Colonic mucosa (tissue), 4 donors: ENCODE measurements around the gene RINT1. TPM values are rescaled to one million over a fixed set of nuclear protein-coding genes. Genes with fewer than 3 reads are reported as not detected.

Source experiments
- DNase-seq: peaks from one replicate; pipeline ENCODE4 v3.0.0-alpha.2; 2020
- H3K27ac ChIP-seq: fragments of 200-600 bp; one replicate; pipeline ENCODE4 v1.8.0; 2021
- H3K27me3 ChIP-seq: fragments of 200-600 bp; one replicate; pipeline ENCODE4 v1.8.0; 2021
- H3K36me3 ChIP-seq: fragments of 200-600 bp; one replicate; pipeline ENCODE4 v1.8.0; 2021
- H3K4me1 ChIP-seq: fragments of 200-600 bp; one replicate; pipeline ENCODE4 v1.8.0; 2021; ENCODE audit warnings: mild to moderate bottlenecking
- H3K4me3 ChIP-seq: fragments of 200-600 bp; one replicate; pipeline ENCODE4 v1.8.0; 2021
- H3K9ac ChIP-seq, 2 donors: one replicate each; pipeline ENCODE4 v1.7.0; 2013; ENCODE audit warnings: control low read depth in 2 of 2, low read depth in 2 of 2, low read length in 2 of 2
- H3K9me3 ChIP-seq: fragments of 200-600 bp; one replicate; pipeline ENCODE4 v1.8.0; 2021
- intact Hi-C: fragments of 100-400 bp; cut with DNase I; formaldehyde crosslinking; loops from one replicate; pipeline ENCODE4 v1.14.1; 2022
- total RNA-seq, 2 donors: library from RNA; stranded (reverse); fragmentation: NEBNext Ultra II Directional in 1 of 2; extraction: Animal tissue kit (Norgen Biotek cat#: 25700) in 1 of 2; gene quantifications; one replicate each; pipeline ENCODE4 v1.2.1, GENCODE V29; 2021
- TF ChIP-seq, protein P1 (sequence below): fragments of 200-600 bp; IDR thresholded peaks from one replicate; pipeline ENCODE4 v1.8.0; 2022; ENCODE audit warnings: antibody characterized with exemption, mild to moderate bottlenecking
- donor health status: healthy.
- donor health status: DM: no; HTN: no; CAD: no.
- donor health status: DM: no; HTN: no; CAD: no.

Gene RINT1
- total RNA-seq, 2 donors from 2014 or later: 13.4 to 17.2 TPM

DNA sequence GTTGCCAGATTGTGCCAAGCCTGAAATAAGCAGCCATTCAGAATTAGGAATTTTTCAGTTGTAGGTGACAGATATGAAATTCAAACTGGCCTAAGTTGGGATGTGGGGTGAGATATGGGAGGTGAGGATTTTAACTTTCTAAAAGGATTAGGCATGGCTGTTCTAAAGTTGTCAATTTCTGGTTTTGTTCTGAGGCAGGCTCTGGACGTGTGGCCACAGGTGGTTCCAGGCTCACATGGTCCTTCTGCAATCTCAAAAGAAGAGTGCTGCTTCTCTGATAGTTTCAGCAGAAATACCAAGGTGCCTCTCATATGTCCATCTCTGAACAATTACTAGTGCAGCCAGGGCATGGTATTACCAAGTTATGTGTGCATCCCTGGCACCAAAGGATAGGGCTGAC, 27.9 kb downstream of the RINT1 start:
- Histone ChIP-seq H3K27me3 (no peaks in the 10 kb centered on the region), H3K9ac (no peak overlapping the region), H3K27ac (no peak overlapping the region), H3K4me3 (no peak overlapping the region), H3K9me3 (no peaks in the 10 kb centered on the region), H3K4me1 (no peaks in the 10 kb centered on the region), H3K36me3 (no peaks in the 10 kb centered on the region)
- DNase-seq: no peak
- TF ChIP-seq, protein P1, sequence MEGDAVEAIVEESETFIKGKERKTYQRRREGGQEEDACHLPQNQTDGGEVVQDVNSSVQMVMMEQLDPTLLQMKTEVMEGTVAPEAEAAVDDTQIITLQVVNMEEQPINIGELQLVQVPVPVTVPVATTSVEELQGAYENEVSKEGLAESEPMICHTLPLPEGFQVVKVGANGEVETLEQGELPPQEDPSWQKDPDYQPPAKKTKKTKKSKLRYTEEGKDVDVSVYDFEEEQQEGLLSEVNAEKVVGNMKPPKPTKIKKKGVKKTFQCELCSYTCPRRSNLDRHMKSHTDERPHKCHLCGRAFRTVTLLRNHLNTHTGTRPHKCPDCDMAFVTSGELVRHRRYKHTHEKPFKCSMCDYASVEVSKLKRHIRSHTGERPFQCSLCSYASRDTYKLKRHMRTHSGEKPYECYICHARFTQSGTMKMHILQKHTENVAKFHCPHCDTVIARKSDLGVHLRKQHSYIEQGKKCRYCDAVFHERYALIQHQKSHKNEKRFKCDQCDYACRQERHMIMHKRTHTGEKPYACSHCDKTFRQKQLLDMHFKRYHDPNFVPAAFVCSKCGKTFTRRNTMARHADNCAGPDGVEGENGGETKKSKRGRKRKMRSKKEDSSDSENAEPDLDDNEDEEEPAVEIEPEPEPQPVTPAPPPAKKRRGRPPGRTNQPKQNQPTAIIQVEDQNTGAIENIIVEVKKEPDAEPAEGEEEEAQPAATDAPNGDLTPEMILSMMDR: no peak
- intact Hi-C loops: no loop called here

DNA sequence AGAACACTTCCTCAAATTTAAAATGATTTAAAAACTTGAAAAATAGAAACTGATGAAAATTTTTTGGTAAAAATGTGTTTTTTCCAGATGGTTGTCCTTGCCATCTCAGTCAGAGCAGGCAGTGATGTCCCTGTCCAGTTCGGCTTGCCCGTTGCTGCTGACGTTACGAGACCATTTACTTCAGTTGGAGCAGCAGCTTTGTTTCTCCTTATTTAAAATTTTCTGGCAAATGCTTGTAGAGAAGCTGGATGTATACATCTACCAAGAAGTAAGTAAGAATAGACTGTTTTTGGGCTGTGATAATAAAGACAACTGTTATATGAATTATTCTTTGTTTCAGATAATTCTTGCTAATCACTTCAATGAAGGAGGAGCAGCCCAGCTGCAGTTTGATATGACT, 33.2 kb downstream of the RINT1 start:
- TF ChIP-seq, protein P1: no peak
- no peak overlapping the region for H3K4me3 ChIP-seq
- H3K9me3 ChIP-seq: no peaks in the 10 kb centered on the region
- H3K27me3 ChIP-seq: no peaks in the 10 kb centered on the region
- no peaks in the 10 kb centered on the region for H3K36me3 ChIP-seq
- intact Hi-C loops: no loop called here
- no peak overlapping the region for H3K27ac ChIP-seq
- no peak overlapping the region for H3K9ac ChIP-seq
- DNase-seq: no peak
- H3K4me1 ChIP-seq: no peaks in the 10 kb centered on the region

DNA sequence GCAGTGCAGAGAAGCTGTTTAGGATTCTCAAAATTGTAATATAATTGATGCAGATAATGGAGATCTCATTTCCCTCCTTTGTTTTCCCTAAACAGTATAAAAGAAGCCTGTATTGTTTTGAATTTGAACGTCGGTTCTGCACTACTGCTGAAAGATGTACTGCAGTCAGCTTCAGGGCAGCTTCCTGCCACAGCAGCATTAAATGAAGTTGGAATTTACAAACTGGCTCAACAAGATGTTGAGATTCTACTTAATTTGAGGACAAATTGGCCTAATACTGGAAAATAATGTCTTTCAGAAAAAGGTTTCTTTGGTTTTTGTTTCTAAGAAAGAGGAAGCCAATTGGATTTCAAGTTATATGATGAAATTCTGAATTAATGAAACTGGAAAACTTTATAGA, 35.0 kb downstream of the RINT1 start:
- H3K4me3 ChIP-seq: no peak overlapping the region
- TF ChIP-seq, protein P1: no peak
- no peaks in the 10 kb centered on the region for H3K36me3 ChIP-seq
- DNase-seq: no peak
- H3K9me3 ChIP-seq: no peaks in the 10 kb centered on the region
- no peak overlapping the region for H3K9ac ChIP-seq
- H3K27ac ChIP-seq: no peak overlapping the region
- intact Hi-C loops: no loop called here
- no peaks in the 10 kb centered on the region for H3K27me3 ChIP-seq
- H3K4me1 ChIP-seq: no peaks in the 10 kb centered on the region

DNA sequence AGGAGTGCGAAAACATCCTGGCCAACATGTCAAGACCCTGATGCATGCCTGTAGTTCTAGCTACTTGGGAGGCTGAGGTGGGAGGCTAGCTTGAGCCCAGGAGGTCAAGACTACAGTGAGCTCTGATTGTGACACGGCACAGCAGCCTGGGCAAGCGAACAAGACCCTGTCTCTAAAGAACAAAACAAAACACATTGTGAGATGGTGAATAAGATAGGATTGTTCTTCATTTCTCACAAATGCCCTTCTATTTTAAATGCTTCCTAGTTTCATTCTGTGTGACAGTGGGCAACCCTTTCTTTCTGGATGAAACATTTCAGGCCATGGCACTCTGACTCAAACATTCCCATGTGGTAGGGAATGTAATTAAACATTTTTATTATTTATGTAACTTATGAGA, 35.8 kb downstream of the RINT1 start:
- TF ChIP-seq, protein P1: no peak
- intact Hi-C loops: no loop called here
- H3K36me3 ChIP-seq: no peaks in the 10 kb centered on the region

DNA sequence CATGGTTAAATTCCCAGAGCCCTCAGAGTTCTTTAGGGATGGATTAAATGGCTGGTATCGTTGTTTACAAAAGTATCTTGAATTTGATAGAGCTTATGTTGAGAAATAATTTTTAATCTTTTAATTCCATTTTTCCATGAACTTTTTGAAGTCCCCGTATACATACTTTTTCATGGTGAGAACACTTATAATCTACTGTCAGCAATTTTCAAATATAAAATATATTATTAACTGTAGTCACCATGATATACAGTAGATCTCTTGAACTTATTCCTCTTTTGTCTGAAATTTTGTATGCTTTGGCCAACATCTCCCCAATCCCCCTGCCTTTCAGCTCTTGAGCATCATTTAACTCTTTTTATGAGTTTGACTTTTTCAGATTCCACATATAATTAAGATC, 39.9 kb downstream of the RINT1 start:
- no peak overlapping the region for H3K4me3 ChIP-seq
- no peak overlapping the region for H3K27ac ChIP-seq
- H3K4me1 ChIP-seq: no peaks in the 10 kb centered on the region
- TF ChIP-seq, protein P1: no peak
- intact Hi-C loops: no loop called here
- no peak overlapping the region for H3K9ac ChIP-seq
- no peaks in the 10 kb centered on the region for H3K27me3 ChIP-seq
- no peaks in the 10 kb centered on the region for H3K36me3 ChIP-seq
- no peak for DNase-seq
- no peaks in the 10 kb centered on the region for H3K9me3 ChIP-seq

More for the DNA sequence above, 35.8 kb downstream of the RINT1 start:
- no peak overlapping the region for H3K4me3 ChIP-seq
- no peaks in the 10 kb centered on the region for H3K4me1 ChIP-seq
- H3K9ac ChIP-seq: no peak overlapping the region
- H3K27ac ChIP-seq: no peak overlapping the region
- DNase-seq: no peak
- no peaks in the 10 kb centered on the region for H3K9me3 ChIP-seq
- H3K27me3 ChIP-seq: no peaks in the 10 kb centered on the region

DNA sequence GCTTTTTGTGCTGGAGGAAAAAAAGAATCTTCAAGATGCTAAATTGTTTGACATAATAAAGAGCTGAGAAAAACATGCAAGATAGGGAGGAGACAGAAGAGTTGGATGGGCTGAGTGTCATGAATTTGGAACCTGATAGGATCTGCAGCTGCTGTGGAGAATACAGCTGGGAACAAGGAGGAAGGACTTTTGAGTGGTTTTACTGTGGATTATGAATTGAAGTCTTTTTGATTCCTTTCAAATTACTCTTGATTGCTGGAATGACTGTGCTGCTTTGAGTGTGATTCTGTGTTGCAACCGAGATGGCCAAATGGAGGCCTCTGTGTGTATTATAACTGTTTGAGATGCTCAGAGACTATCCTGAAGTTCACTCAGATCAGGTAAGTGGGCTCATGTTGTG, 45.2 kb downstream of the RINT1 start:
- H3K4me3 ChIP-seq: no peak overlapping the region
- no peak overlapping the region for H3K9ac ChIP-seq
- no peaks in the 10 kb centered on the region for H3K9me3 ChIP-seq
- intact Hi-C loops: no loop called here
- no peaks in the 10 kb centered on the region for H3K36me3 ChIP-seq
- no peak for DNase-seq
- H3K27me3 ChIP-seq: no peaks in the 10 kb centered on the region
- H3K27ac ChIP-seq: no peak overlapping the region
- peaks cover 3% of the 10 kb centered on the region for H3K4me1 ChIP-seq
- TF ChIP-seq, protein P1: no peak
